Gastrocnemius medialis (tissue), 4 donors: ENCODE data around the gene FAM219A. TPM values are rescaled to one million over a fixed set of nuclear protein-coding genes. Genes with fewer than 3 reads are reported as not detected.

ENCODE experiments used
- ATAC-seq, 2 donors: fragments of 150-250 bp; one replicate each; pipeline ENCODE4 v1.9.1; 2016
- DNase-seq, 2 donors: peaks; one replicate each; pipeline ENCODE4 v3.0.0-alpha.2; 2019
- H3K27ac ChIP-seq, 4 donors: fragments of 200-600 bp; sonication (generic); 1 replicate in 1 of 4; 2 replicates in 3 of 4; pipeline ENCODE4 v1.5.1; 2016 to 2018; ENCODE audit warnings: mild to moderate bottlenecking in 2 of 4, moderate library complexity in 1 of 4
- H3K27me3 ChIP-seq, 3 donors: fragments of 200-600 bp; sonication (generic) in 2 of 3; 1 replicate in 1 of 3; 2 replicates in 2 of 3; pipeline versions ENCODE4 v1.5.1 to v1.6.0; 2016 to 2019; ENCODE audit warnings: mild to moderate bottlenecking in 1 of 3, moderate library complexity in 1 of 3
- H3K36me3 ChIP-seq, 2 donors: fragments of 200-600 bp; sonication (generic) in 1 of 2; one replicate each; pipeline ENCODE4 v1.5.1; 2017 to 2018
- H3K4me1 ChIP-seq, 2 donors: fragments of 200-600 bp; sonication (generic) in 1 of 2; one replicate each; pipeline ENCODE4 v1.5.1; 2016 to 2017; ENCODE audit warnings: mild to moderate bottlenecking in 2 of 2
- H3K4me3 ChIP-seq, 4 donors: fragments of 200-600 bp; sonication (generic) in 3 of 4; 1 replicate in 1 of 4; 2 replicates in 3 of 4; pipeline ENCODE4 v1.5.1; 2016 to 2019; ENCODE audit warnings: mild to moderate bottlenecking in 2 of 4
- H3K9me3 ChIP-seq, 3 donors: fragments of 200-600 bp; sonication (generic) in 2 of 3; 1 replicate in 1 of 3; 2 replicates in 2 of 3; pipeline ENCODE4 v1.5.1; 2016 to 2019
- POLR2A ChIP-seq, 2 donors: fragments of 450-650 bp; IDR thresholded peaks; one replicate each; pipeline ENCODE4 v1.6.1; 2017; ENCODE audit warnings: antibody characterized with exemption in 2 of 2, mild to moderate bottlenecking in 2 of 2, moderate library complexity in 2 of 2
- in situ Hi-C, 4 donors: fragments of 200-750 bp; cut with MboI; loops; one replicate each; pipeline versions ENCODE4 v1.15.0 to v1.8.0; 2017; ENCODE audit warnings: low sequenced_read_pairs in 4 of 4
- intact Hi-C: fragments of 100-400 bp; cut with DNase I; formaldehyde crosslinking; loops from one replicate; pipeline ENCODE4 v1.15.1; 2023; ENCODE audit warnings: low total_unique reads
- total RNA-seq, 4 donors: library from RNA; depleted of rRNA; stranded (reverse); fragments of >200 nt; gene quantifications; one replicate each; pipeline versions ENCODE4 v1.1.0 to v1.2.3, GENCODE V29; 2016

Gene FAM219A
- total RNA-seq, 4 donors from 2014 or later, result 29.5 to 58.4 (median 41.8) TPM

GRCh38 chr9:34349324-34349723 lies 109.0 kb downstream of the FAM219A start:
- in situ Hi-C loops, result no loop called here
- Histone ChIP-seq H3K27me3 (no peaks in the 10 kb centered on the region), H3K36me3 (no peaks in the 10 kb centered on the region), H3K4me3 (no peak overlapping the region), H3K4me1 (peaks cover 14 to 15% of the 10 kb centered on the region in 2 donors), H3K9me3 (no peaks in the 10 kb centered on the region), H3K27ac (no peak overlapping the region)
- no peak for DNase-seq
- ATAC-seq, result no peak
- intact Hi-C loops, result no loop called here
- TF ChIP-seq POLR2A (IDR thresholded peaks at IDR 0.05), result no peak

Other genes starting within 250 kb of the FAM219A start
- under 1 TPM; 0.13 to 0.68 (median 0.50) TPM for gene KIF24, start 129.3 kb downstream of the FAM219A start, total RNA-seq
- 10 to 100 TPM in 3 of 4 donors, 1 to 10 TPM in 1; 8.2 to 19.9 (median 16.1) TPM for gene NUDT2, start 129.0 kb downstream of the FAM219A start, total RNA-seq
- 100 to 1,000 TPM in 1 of 4 donors, 10 to 100 TPM in 2, 1 to 10 TPM in 1; 8.6 to 149 (median 49.5) TPM for gene MYORG, start 81.7 kb downstream of the FAM219A start, total RNA-seq
- gene DNAI1, start 235 bp upstream of the FAM219A start, total RNA-seq, result under 1 TPM in 1 of 4 donors, not detected in 3; 0.49 TPM
- gene ENHO, start 64.4 kb upstream of the FAM219A start, total RNA-seq, result under 1 TPM in 1 of 4 donors, not detected in 3; 0.65 TPM
- gene CNTFR, start 131.2 kb upstream of the FAM219A start, total RNA-seq, result 100 to 1,000 TPM in 3 of 4 donors, 10 to 100 TPM in 1; 19.7 to 146 (median 118) TPM
- 100 to 1,000 TPM in 2 of 4 donors, 10 to 100 TPM in 2; 53.7 to 138 (median 97.2) TPM for gene RPP25L, start 153.5 kb upstream of the FAM219A start, total RNA-seq
- gene DCTN3, start 161.9 kb upstream of the FAM219A start, total RNA-seq, result 100 to 1,000 TPM in 2 of 4 donors, 10 to 100 TPM in 2; 62.8 to 174 (median 105) TPM
- not detected for gene ARID3C, start 170.5 kb upstream of the FAM219A start, total RNA-seq
- gene SIGMAR1, start 179.2 kb upstream of the FAM219A start, total RNA-seq, result 10 to 100 TPM; 18.9 to 35.7 (median 27.4) TPM
- gene GALT, start 188.1 kb upstream of the FAM219A start, total RNA-seq, result 10 to 100 TPM in 3 of 4 donors, 1 to 10 TPM in 1; 8.1 to 23.6 (median 20.0) TPM
- gene IL11RA, start 193.6 kb upstream of the FAM219A start, total RNA-seq, result 10 to 100 TPM in 2 of 4 donors, 1 to 10 TPM in 2; 3.3 to 15.3 (median 11.6) TPM
- 1 to 10 TPM in 1 of 4 donors, not detected in 3; 1.7 TPM for gene CCL27, start 204.1 kb upstream of the FAM219A start, total RNA-seq
- not detected for gene CCL19, start 232.7 kb upstream of the FAM219A start, total RNA-seq